ENCODE results near the gene SLC4A8. TPM values are rescaled to one million over a fixed set of nuclear protein-coding genes. Genes with fewer than 3 reads are reported as not detected.

Gene SLC4A8
- polyA plus RNA-seq (2013, experiment 1 of 2): 6.1 TPM
- polyA plus RNA-seq (2013, experiment 2 of 2): 6.1 TPM

DNA sequence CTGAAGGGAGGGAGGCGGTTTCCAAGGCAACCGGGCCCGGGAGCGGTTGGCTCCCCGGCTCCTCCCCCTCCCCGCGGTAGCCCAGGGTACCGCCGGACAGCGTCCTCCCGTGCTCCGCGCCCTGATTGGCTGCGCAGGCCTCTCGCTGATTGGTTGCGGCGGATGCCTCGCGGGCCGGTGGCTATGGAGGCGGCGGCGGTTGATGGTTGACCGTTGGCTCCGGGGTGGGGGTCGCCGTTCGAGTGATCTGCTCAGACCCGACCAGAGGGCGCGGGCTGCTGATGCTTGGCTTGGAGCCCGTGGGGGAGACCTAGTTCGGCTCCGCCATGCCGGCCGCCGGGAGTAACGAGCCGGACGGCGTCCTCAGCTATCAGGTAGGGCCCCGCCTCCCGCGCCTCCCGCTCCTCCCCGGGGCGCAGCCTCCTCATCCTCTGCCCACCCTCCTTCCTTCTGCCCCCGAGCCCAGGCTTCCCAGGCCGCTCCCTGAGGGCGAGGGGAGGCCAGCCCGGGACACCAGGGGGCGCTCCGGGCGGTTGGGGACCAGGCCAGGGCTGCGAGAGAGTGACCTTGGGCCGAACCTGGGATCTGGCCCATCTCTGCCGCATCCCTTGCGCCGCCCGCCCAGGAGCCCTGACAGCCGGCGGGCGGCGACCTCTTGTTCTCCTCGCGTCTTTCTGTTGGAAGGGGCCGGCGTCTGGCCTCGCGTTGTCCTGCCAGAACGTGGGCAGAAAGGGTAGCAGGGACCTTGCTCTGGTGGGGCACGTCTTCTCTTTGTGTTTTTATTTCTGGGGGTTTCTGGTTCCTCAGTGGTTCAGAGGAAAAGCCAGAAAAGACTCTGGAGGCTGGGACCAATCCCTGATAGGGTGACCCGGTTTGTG, at the start of gene SLC4A8:
Gene SLC4A8 (plus strand): TSS at position 170 of the 878 bp plus-strand sequence. CDS start 157 bp downstream, at position 327.
- H3K79me1 ChIP-seq (ENCODE audit: low read depth, low read length): no peaks in the 10 kb centered on the region
- peak within 1 kb of the TSS; percentile 45 for H3K9ac ChIP-seq (ENCODE audit: low read depth, low read length, poor library complexity)
- H2BK120ac ChIP-seq (ENCODE audit: low read depth, low read length): peak within 1 kb of the TSS; percentile 39
- no peak within 1 kb of the TSS for H4K8ac ChIP-seq (ENCODE audit: low read depth, low read length)
- H2BK5ac ChIP-seq (ENCODE audit: low read length): peak within 1 kb of the TSS; percentile 46
- H2BK15ac ChIP-seq (ENCODE audit: low read length): peak within 1 kb of the TSS; percentile 84
- peak; percentile 93 for DNase-seq (ENCODE audit: low spot score)
- H2AFZ ChIP-seq (ENCODE audit: low read length): peak within 1 kb of the TSS; percentile 96
- WGBS, 2 donors (ENCODE audit: extremely low coverage in 2 of 2, insufficient read length in 2 of 2, insufficient replicate concordance in 1 of 2): no CpG with 5 or more reads among the region's 73 CpGs
- H3K36me3 ChIP-seq (replicated peaks in 1 of 2; ENCODE audit: control insufficient read depth in 2 of 2, insufficient read depth in 2 of 2, low read length in 2 of 2): no peaks in the 10 kb centered on the region
- no peaks in the 10 kb centered on the region for H3K9me3 ChIP-seq (replicated peaks in 1 of 2; ENCODE audit: control insufficient read depth in 2 of 2, insufficient read depth in 1 of 2, low read depth in 1 of 2, low read length in 2 of 2)
- peaks cover 6 to 25% of the 10 kb centered on the region in 2 donors for H3K4me1 ChIP-seq (ENCODE audit: control insufficient read depth in 2 of 2, insufficient read depth in 1 of 2, low read depth in 1 of 2, low read length in 2 of 2)
- no peaks in the 10 kb centered on the region for H3K27me3 ChIP-seq (ENCODE audit: control insufficient read depth in 3 of 3, insufficient read depth in 3 of 3, low read depth in 1 of 3, low read length in 3 of 3)
- H2AK5ac ChIP-seq (ENCODE audit: low read depth, low read length): no peak within 1 kb of the TSS
- no peak within 1 kb of the TSS for H3K23ac ChIP-seq (ENCODE audit: low read depth, low read length, poor library complexity)
- peak within 1 kb of the TSS; percentile 64 to 92 for H3K4me3 ChIP-seq (ENCODE audit: low read length in 2 of 2)
- H3K4me2 ChIP-seq (ENCODE audit: insufficient read depth, low read length, poor library complexity, severe bottlenecking): peak within 1 kb of the TSS; percentile 87
- H3K14ac ChIP-seq (ENCODE audit: low read length): no peak within 1 kb of the TSS
- no peak within 1 kb of the TSS for H4K91ac ChIP-seq (ENCODE audit: low read depth, low read length, poor library complexity)
- peak within 1 kb of the TSS; percentile 97 for H3K18ac ChIP-seq (ENCODE audit: low read length)
- H3K4ac ChIP-seq (ENCODE audit: low read length): no peak within 1 kb of the TSS
- H2BK12ac ChIP-seq (ENCODE audit: low read length): no peak within 1 kb of the TSS
- H3K27ac ChIP-seq (replicated peaks; ENCODE audit: low read length): peak within 1 kb of the TSS; percentile 84

DNA sequence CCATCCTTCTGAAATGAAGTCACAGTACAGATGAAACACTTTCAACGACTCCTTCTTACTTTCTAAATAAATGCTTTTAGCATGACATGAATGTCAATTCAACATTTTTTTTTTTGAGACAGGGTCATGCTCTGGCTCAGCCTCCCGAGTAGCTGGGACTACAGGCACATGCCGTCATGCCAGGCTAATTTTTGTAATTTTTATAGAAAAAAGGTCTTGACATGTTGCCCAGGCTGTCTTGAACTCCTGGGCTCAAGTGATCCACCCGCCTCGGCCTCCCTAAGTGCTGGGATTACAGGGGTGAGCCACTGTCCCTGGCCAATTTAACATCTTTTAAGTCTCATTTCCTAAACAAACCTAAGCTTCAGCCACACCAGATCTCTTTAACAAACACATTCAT, 49.8 kb upstream of the SLC4A8 start:
- H2BK12ac ChIP-seq (ENCODE audit: low read length): no peak overlapping the region
- H3K9ac ChIP-seq (ENCODE audit: low read depth, low read length, poor library complexity): no peak overlapping the region
- H3K4ac ChIP-seq (ENCODE audit: low read length): no peak overlapping the region
- H3K79me1 ChIP-seq (ENCODE audit: low read depth, low read length): no peaks in the 10 kb centered on the region
- no peak overlapping the region for H2BK5ac ChIP-seq (ENCODE audit: low read length)
- no peak overlapping the region for H3K18ac ChIP-seq (ENCODE audit: low read length)
- no peak overlapping the region for H2AK5ac ChIP-seq (ENCODE audit: low read depth, low read length)
- no peak overlapping the region for H3K27ac ChIP-seq (replicated peaks; ENCODE audit: low read length)
- peaks cover 0 to 34% (median 25%) of the 10 kb centered on the region in 3 experiments for H3K27me3 ChIP-seq (ENCODE audit: control insufficient read depth in 3 of 3, insufficient read depth in 3 of 3, low read depth in 1 of 3, low read length in 3 of 3)
- H3K23ac ChIP-seq (ENCODE audit: low read depth, low read length, poor library complexity): no peak overlapping the region
- H2BK15ac ChIP-seq (ENCODE audit: low read length): no peak overlapping the region
- no peaks in the 10 kb centered on the region for H3K36me3 ChIP-seq (replicated peaks in 1 of 2; ENCODE audit: control insufficient read depth in 2 of 2, insufficient read depth in 2 of 2, low read length in 2 of 2)
- H4K8ac ChIP-seq (ENCODE audit: low read depth, low read length): no peak overlapping the region
- no peak for DNase-seq (ENCODE audit: low spot score)
- H4K91ac ChIP-seq (ENCODE audit: low read depth, low read length, poor library complexity): no peak overlapping the region
- peaks cover 3 to 5% of the 10 kb centered on the region in 2 donors for H3K4me1 ChIP-seq (ENCODE audit: control insufficient read depth in 2 of 2, insufficient read depth in 1 of 2, low read depth in 1 of 2, low read length in 2 of 2)
- no peak overlapping the region for H2BK120ac ChIP-seq (ENCODE audit: low read depth, low read length)
- no peak overlapping the region for H2AFZ ChIP-seq (ENCODE audit: low read length)
- H3K4me3 ChIP-seq (ENCODE audit: low read length in 2 of 2): no peak overlapping the region
- no peak overlapping the region for H3K14ac ChIP-seq (ENCODE audit: low read length)
- H3K9me3 ChIP-seq (replicated peaks in 1 of 2; ENCODE audit: control insufficient read depth in 2 of 2, insufficient read depth in 1 of 2, low read depth in 1 of 2, low read length in 2 of 2): peaks cover 0 to 4% of the 10 kb centered on the region in 2 donors
- no peak overlapping the region for H3K4me2 ChIP-seq (ENCODE audit: insufficient read depth, low read length, poor library complexity, severe bottlenecking)
- no CpG with 5 or more reads among the region's 5 CpGs for WGBS, 2 donors (ENCODE audit: extremely low coverage in 2 of 2, insufficient read length in 2 of 2, insufficient replicate concordance in 1 of 2)

DNA sequence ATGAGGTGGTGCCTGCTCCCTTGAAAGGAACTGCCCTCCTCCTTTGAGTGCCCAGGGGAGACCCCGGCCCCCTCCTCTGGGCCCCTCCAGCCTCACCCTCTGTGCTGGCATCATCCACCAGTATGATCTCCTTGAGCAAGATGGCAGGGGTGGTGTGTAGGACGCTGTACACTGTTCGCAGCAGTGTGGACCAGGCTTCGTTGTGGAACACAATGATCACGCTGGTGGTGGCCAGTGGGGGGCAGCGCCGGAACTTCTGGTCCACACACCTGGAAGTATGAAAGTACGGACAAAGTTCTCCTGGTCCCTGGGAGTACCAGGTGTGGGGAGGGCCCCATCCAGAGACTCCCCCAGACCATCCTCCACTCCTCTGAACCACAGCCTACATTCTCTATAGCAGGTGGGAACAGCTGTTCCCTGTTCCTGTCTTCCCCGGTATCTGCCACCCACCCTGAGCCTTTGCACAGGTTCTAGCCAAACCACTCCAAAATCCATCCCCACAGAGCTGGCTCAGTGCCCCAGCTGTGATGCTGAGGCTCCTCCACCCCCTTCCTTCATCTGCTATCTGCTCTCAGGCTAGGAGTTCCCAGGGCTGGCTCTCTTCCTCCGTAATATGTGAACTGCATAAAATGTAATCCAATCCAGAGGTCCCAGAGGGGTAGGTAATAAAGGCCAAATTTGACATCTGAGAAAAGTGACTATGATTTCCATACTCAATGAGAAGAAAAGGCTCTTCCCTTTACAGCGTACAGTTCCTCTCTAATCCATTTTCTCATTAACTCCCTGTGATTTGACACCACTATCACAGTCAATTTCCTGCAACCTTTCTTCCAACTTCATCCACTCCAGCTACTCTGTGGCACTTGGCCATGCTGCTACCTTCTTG, 47.3 kb upstream of the SLC4A8 start:
- H2BK15ac ChIP-seq (ENCODE audit: low read length): no peak overlapping the region
- H3K4me1 ChIP-seq (ENCODE audit: control insufficient read depth in 2 of 2, insufficient read depth in 1 of 2, low read depth in 1 of 2, low read length in 2 of 2): peaks cover 0 to 1% of the 10 kb centered on the region in 2 donors
- H3K36me3 ChIP-seq (replicated peaks in 1 of 2; ENCODE audit: control insufficient read depth in 2 of 2, insufficient read depth in 2 of 2, low read length in 2 of 2): no peaks in the 10 kb centered on the region
- no peak overlapping the region for H3K27ac ChIP-seq (replicated peaks; ENCODE audit: low read length)
- no peak overlapping the region for H2BK120ac ChIP-seq (ENCODE audit: low read depth, low read length)
- H3K27me3 ChIP-seq (ENCODE audit: control insufficient read depth in 3 of 3, insufficient read depth in 3 of 3, low read depth in 1 of 3, low read length in 3 of 3): peaks cover 0 to 40% (median 26%) of the 10 kb centered on the region in 3 experiments
- H2BK5ac ChIP-seq (ENCODE audit: low read length): no peak overlapping the region
- H3K9me3 ChIP-seq (replicated peaks in 1 of 2; ENCODE audit: control insufficient read depth in 2 of 2, insufficient read depth in 1 of 2, low read depth in 1 of 2, low read length in 2 of 2): peaks cover 0 to 3% of the 10 kb centered on the region in 2 donors
- no peak overlapping the region for H2BK12ac ChIP-seq (ENCODE audit: low read length)
- DNase-seq (ENCODE audit: low spot score): no peak
- peak overlapping the region; percentile 60 for H3K14ac ChIP-seq (ENCODE audit: low read length)
- no CpG with 5 or more reads among the region's 11 CpGs for WGBS, 2 donors (ENCODE audit: extremely low coverage in 2 of 2, insufficient read length in 2 of 2, insufficient replicate concordance in 1 of 2)
- no peaks in the 10 kb centered on the region for H3K79me1 ChIP-seq (ENCODE audit: low read depth, low read length)
- H2AK5ac ChIP-seq (ENCODE audit: low read depth, low read length): peak overlapping the region; percentile 22
- no peak overlapping the region for H3K4me3 ChIP-seq (ENCODE audit: low read length in 2 of 2)
- H3K4me2 ChIP-seq (ENCODE audit: insufficient read depth, low read length, poor library complexity, severe bottlenecking): no peak overlapping the region
- no peak overlapping the region for H4K8ac ChIP-seq (ENCODE audit: low read depth, low read length)
- H3K23ac ChIP-seq (ENCODE audit: low read depth, low read length, poor library complexity): no peak overlapping the region
- peak overlapping the region; percentile 75 for H3K18ac ChIP-seq (ENCODE audit: low read length)
- no peak overlapping the region for H2AFZ ChIP-seq (ENCODE audit: low read length)
- no peak overlapping the region for H4K91ac ChIP-seq (ENCODE audit: low read depth, low read length, poor library complexity)
- H3K9ac ChIP-seq (ENCODE audit: low read depth, low read length, poor library complexity): no peak overlapping the region
- no peak overlapping the region for H3K4ac ChIP-seq (ENCODE audit: low read length)

All from neuronal stem cell (in vitro differentiated cells).